ENCODE results near the gene KANK3.

DNA sequence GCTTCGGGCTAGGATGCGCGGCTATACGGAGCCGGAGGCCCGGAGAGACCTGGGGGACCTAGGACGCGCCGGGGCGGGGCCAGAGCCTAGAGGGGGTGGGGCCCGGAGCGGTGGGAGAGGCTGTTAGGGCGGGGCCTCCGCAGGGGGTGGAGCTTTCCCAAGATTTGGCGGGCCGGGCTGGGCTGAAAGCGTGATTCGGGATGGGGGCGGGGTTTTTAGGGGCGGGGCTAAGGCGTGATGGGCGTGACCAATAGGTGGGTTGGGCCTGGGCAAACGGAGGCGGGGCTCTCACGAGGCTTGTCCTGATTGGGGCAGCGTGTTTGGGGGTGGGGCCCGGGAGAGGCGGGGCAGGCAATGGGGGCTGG is 47.5 kb upstream of the KANK3 start:
- TF ChIP-seq POLR2A (IDR thresholded peaks at IDR 0.05; ENCODE audit: low read length) (no peak), GATA1 (IDR thresholded peaks at IDR 0.05; ENCODE audit: low read depth, low read length) (no peak)

Data from erythroblast (primary cell).